Mesenchymal stem cell (in vitro differentiated cells and primary cell): Measurements from ENCODE around the gene BRS3.

ENCODE experiments used
- DNase-seq: peaks from one replicate; pipeline ENCODE4 v3.0.0-alpha.2; 2013
- H2AFZ ChIP-seq: one replicate; pipeline ENCODE4 v1.6.1; 2013; ENCODE audit warnings: low read depth, mild to moderate bottlenecking, control low read depth, inconsistent platforms, low read length, moderate library complexity
- H2AK5ac ChIP-seq: 2 replicates; pipeline ENCODE4 v1.6.1; 2013; ENCODE audit warnings: low read length, moderate library complexity, mild to moderate bottlenecking, inconsistent platforms; ENCODE audit not compliant: severe bottlenecking
- H2BK120ac ChIP-seq: one replicate; pipeline ENCODE4 v1.6.1; 2013; ENCODE audit warnings: low read depth, mild to moderate bottlenecking, inconsistent platforms, low read length, moderate library complexity
- H2BK12ac ChIP-seq, 2 experiments: one replicate each; pipeline ENCODE4 v1.6.1; 2013; ENCODE audit warnings: inconsistent platforms in 2 of 2, low read length in 2 of 2, mild to moderate bottlenecking in 2 of 2, moderate library complexity in 2 of 2, control low read depth in 1 of 2
- H2BK15ac ChIP-seq: one replicate; pipeline ENCODE4 v1.6.1; 2013; ENCODE audit warnings: mild to moderate bottlenecking, low read depth, inconsistent platforms; ENCODE audit not compliant: poor library complexity, severe bottlenecking
- H2BK5ac ChIP-seq: 2 replicates; pipeline ENCODE4 v1.6.1; 2013; ENCODE audit warnings: low read depth, mild to moderate bottlenecking, low read length, control low read depth, inconsistent platforms; ENCODE audit not compliant: poor library complexity, severe bottlenecking
- H3K14ac ChIP-seq, 2 experiments: one replicate each; pipeline ENCODE4 v1.6.1; 2013; ENCODE audit warnings: inconsistent platforms in 2 of 2, low read length in 2 of 2, control low read depth in 1 of 2, mild to moderate bottlenecking in 1 of 2, moderate library complexity in 1 of 2
- H3K18ac ChIP-seq, 2 experiments: one replicate each; pipeline ENCODE4 v1.6.1; 2013; ENCODE audit warnings: inconsistent platforms in 2 of 2, low read length in 2 of 2, control low read depth in 1 of 2, low read depth in 1 of 2, mild to moderate bottlenecking in 1 of 2
- H3K23ac ChIP-seq, 2 experiments: one replicate each; pipeline ENCODE4 v1.6.1; 2013; ENCODE audit warnings: inconsistent platforms in 2 of 2, low read length in 2 of 2, mild to moderate bottlenecking in 2 of 2, moderate library complexity in 2 of 2, control low read depth in 1 of 2
- H3K27ac ChIP-seq: 2 replicates; pipeline ENCODE4 v1.5.1; 2013; ENCODE audit warnings: mild to moderate bottlenecking, moderate library complexity, low read length, control low read depth, inconsistent platforms; ENCODE audit not compliant: poor library complexity, severe bottlenecking
- H3K27me3 ChIP-seq, 2 experiments: 2 replicates each; pipeline versions ENCODE4 v1.6.1 to v1.7.0; 2013; ENCODE audit warnings: low read length in 2 of 2, mild to moderate bottlenecking in 2 of 2, moderate library complexity in 2 of 2, control low read depth in 1 of 2, inconsistent platforms in 1 of 2; ENCODE audit not compliant: control insufficient read depth in 1 of 2, insufficient read depth in 1 of 2
- H3K36me3 ChIP-seq, 2 experiments: 2 replicates each; pipeline versions ENCODE4 v1.6.1 to v1.7.0; 2013; ENCODE audit warnings: low read length in 2 of 2, control low read depth in 1 of 2, inconsistent platforms in 1 of 2, low read depth in 1 of 2, mild to moderate bottlenecking in 1 of 2; ENCODE audit not compliant: insufficient read depth in 2 of 2, control insufficient read depth in 1 of 2
- H3K4ac ChIP-seq, 2 experiments: one replicate each; pipeline ENCODE4 v1.6.1; 2013; ENCODE audit warnings: inconsistent platforms in 2 of 2, low read length in 2 of 2, mild to moderate bottlenecking in 2 of 2, moderate library complexity in 2 of 2, control low read depth in 1 of 2, low read depth in 1 of 2
- H3K4me1 ChIP-seq: 2 replicates; pipeline ENCODE4 v1.6.1; 2013; ENCODE audit warnings: low read depth, low read length, control low read depth; ENCODE audit not compliant: control insufficient read depth, insufficient read depth
- H3K4me2 ChIP-seq: 2 replicates; pipeline ENCODE4 v1.6.1; 2013; ENCODE audit warnings: low read length, mild to moderate bottlenecking, inconsistent platforms; ENCODE audit not compliant: poor library complexity, severe bottlenecking
- H3K4me3 ChIP-seq, 2 experiments: 2 replicates each; pipeline versions ENCODE4 v1.5.1 to v1.7.0; 2013; ENCODE audit warnings: low read length in 2 of 2, mild to moderate bottlenecking in 2 of 2, control low read depth in 1 of 2, low read depth in 1 of 2; ENCODE audit not compliant: insufficient read depth in 1 of 2
- H3K79me1 ChIP-seq: replicated peaks from 2 replicates; pipeline ENCODE4 v1.6.1; 2013; ENCODE audit warnings: mild to moderate bottlenecking, control low read depth, low read length, inconsistent platforms; ENCODE audit not compliant: poor library complexity, severe bottlenecking
- H3K9ac ChIP-seq: 2 replicates; pipeline ENCODE4 v1.7.0; 2013; ENCODE audit warnings: mild to moderate bottlenecking, low read length, moderate library complexity
- H3K9me3 ChIP-seq: 2 replicates; pipeline ENCODE4 v1.7.0; 2013; ENCODE audit warnings: mild to moderate bottlenecking, low read length; ENCODE audit not compliant: control insufficient read depth
- H4K8ac ChIP-seq: one replicate; pipeline ENCODE4 v1.6.1; 2013; ENCODE audit warnings: inconsistent platforms, mild to moderate bottlenecking, low read length, moderate library complexity
- H4K91ac ChIP-seq: one replicate; pipeline ENCODE4 v1.6.1; 2013; ENCODE audit warnings: mild to moderate bottlenecking, low read length, inconsistent platforms
- WGBS: methylation state at CpG from one replicate; pipeline ENCODE4 v1.1.7; 2013; ENCODE audit warnings: mixed read lengths; 5-methylcytosine and 5-hydroxymethylcytosine counted together

BRS3 gene

DNA sequence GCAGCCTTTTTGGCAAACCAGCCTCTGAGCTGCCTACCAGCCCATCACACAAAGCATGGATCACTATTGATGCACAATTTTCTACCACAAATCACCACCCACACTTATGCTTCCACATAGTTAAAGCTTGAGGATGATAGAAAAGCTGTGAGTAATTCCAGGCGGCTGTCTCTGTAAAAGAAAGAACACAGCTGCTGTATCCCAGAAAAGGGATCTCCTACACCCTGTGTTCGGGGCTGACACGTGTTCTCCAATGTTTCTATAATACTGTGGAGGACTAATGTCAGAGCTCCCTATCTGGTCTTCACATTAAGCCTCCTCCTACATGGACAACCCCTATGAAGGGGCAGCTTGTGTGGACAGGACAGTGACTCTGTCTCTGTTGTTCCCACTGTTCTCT lies 12.5 kb upstream of the BRS3 start:
- Histone ChIP-seq H2BK12ac (no peak overlapping the region), H3K4me1 (no peaks in the 10 kb centered on the region), H3K18ac (no peak overlapping the region), H3K4me3 (no peak overlapping the region), H3K79me1 (no peaks in the 10 kb centered on the region), H2BK15ac (no peak overlapping the region), H2BK120ac (no peak overlapping the region), H3K4me2 (no peak overlapping the region), H4K91ac (no peak overlapping the region), H4K8ac (no peak overlapping the region), H3K14ac (no peak overlapping the region), H2AK5ac (no peak overlapping the region), H3K36me3 (no peaks in the 10 kb centered on the region), H3K4ac (no peak overlapping the region), H3K23ac (no peak overlapping the region), H2BK5ac (no peak overlapping the region), H3K9ac (no peak overlapping the region), H3K9me3 (no peaks in the 10 kb centered on the region), H2AFZ (no peak overlapping the region), H3K27me3 (peaks cover 0 to 29% of the 10 kb centered on the region in 2 experiments), H3K27ac (no peak overlapping the region)
- 28% methylated on average over 2 of the region's 3 CpGs for WGBS
- DNase-seq = no peak

DNA sequence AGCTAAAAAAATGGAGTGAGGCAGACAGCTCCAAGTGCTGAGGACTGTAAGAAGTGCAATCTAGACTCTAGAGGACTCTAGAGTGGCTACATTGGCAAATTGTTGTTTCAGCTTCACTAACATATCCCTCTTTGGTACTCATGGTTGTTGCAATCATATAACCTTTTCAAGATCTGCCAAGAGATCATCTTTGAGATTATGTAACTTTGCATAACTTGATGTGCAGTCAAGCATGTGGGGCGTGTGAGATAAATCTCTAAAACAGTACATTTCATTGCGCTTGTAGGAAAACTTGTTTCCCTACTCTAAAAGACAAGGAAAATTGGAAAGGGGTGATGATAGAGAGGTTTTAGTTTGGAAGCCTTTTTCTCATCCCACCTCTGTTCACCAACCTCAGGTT lies 11.2 kb upstream of the BRS3 start:
- Histone ChIP-seq H2AK5ac (no peak overlapping the region), H2BK5ac (no peak overlapping the region), H4K8ac (no peak overlapping the region), H3K4me3 (no peak overlapping the region), H2BK120ac (no peak overlapping the region), H2AFZ (no peak overlapping the region), H3K14ac (no peak overlapping the region), H3K4me1 (no peaks in the 10 kb centered on the region), H3K27me3 (peaks cover 0 to 34% of the 10 kb centered on the region in 2 experiments), H3K27ac (no peak overlapping the region), H3K9ac (no peak overlapping the region), H3K36me3 (no peaks in the 10 kb centered on the region), H3K18ac (no peak overlapping the region), H3K23ac (no peak overlapping the region), H3K4ac (no peak overlapping the region), H4K91ac (no peak overlapping the region), H3K79me1 (no peaks in the 10 kb centered on the region), H2BK15ac (no peak overlapping the region), H2BK12ac (no peak overlapping the region), H3K4me2 (no peak overlapping the region), H3K9me3 (no peaks in the 10 kb centered on the region)
- WGBS = no CpG with 5 or more reads among the region's 2 CpGs
- no peak for DNase-seq

DNA sequence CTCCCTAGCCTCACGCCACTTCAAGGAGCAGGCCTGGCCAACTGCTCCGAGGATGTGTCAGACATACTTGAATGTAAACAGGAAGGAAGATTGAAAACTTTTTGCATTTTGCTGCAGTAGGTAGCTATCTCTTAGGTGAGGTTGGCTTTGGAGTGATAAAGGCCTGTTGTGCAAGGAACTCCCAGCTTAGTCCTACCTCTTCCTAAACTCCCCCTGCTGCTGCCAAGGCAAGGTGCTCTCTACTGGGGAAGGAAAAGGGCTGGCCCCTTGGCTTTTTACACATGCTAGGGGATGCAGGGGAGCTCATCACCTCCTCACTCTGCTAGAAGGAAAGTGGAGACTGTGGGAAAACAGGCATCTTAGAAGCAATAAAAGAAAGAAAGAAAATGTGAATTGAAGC lies 10.7 kb upstream of the BRS3 start:
- Histone ChIP-seq H3K4ac (no peak overlapping the region), H2BK12ac (no peak overlapping the region)
- WGBS = 40% methylated on average over 1 of the region's 2 CpGs

DNA sequence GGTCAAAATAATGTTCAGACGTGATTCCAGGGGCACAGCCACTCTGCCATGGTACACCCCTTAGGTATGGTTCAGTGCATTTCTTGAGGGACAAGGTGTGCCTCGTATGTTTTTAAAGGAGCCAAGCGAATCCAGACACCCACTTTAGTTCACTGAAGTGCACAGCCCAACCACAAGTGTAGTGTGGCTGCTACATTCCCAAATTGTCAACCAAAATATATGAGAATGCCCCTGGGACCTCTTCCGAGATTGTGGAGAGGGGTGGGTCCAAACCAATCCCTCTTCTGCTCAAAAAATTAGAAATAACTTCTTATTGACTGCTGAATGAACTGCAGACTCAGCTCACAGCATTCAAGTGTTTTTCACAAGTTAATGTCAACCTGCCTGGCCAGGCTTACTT lies 7.4 kb upstream of the BRS3 start:
- H3K36me3 ChIP-seq = no peaks in the 10 kb centered on the region
- H3K23ac ChIP-seq = no peak overlapping the region
- no peaks in the 10 kb centered on the region for H3K4me1 ChIP-seq
- H3K4me3 ChIP-seq = no peak overlapping the region
- H2BK12ac ChIP-seq = no peak overlapping the region
- no peak overlapping the region for H3K4ac ChIP-seq
- no peak overlapping the region for H3K4me2 ChIP-seq
- H3K27me3 ChIP-seq = peaks cover 0 to 39% of the 10 kb centered on the region in 2 experiments
- no peak overlapping the region for H3K18ac ChIP-seq
- no peak overlapping the region for H4K91ac ChIP-seq
- no peak overlapping the region for H2BK15ac ChIP-seq
- no peak overlapping the region for H2AK5ac ChIP-seq
- no peak overlapping the region for H3K27ac ChIP-seq
- DNase-seq = no peak
- H2AFZ ChIP-seq = no peak overlapping the region
- H2BK120ac ChIP-seq = no peak overlapping the region
- no peak overlapping the region for H2BK5ac ChIP-seq
- H3K9ac ChIP-seq = no peak overlapping the region
- no peak overlapping the region for H4K8ac ChIP-seq
- H3K9me3 ChIP-seq = no peaks in the 10 kb centered on the region
- no peaks in the 10 kb centered on the region for H3K79me1 ChIP-seq
- H3K14ac ChIP-seq = no peak overlapping the region
- 34% methylated on average over 4 of the region's 4 CpGs for WGBS

More for the DNA sequence above, 10.7 kb upstream of the BRS3 start:
- DNase-seq = no peak
- H3K9ac ChIP-seq = no peak overlapping the region
- H3K4me2 ChIP-seq = no peak overlapping the region
- no peak overlapping the region for H4K91ac ChIP-seq
- no peak overlapping the region for H3K27ac ChIP-seq
- H2BK120ac ChIP-seq = no peak overlapping the region
- no peak overlapping the region for H3K18ac ChIP-seq
- no peak overlapping the region for H2AFZ ChIP-seq
- no peak overlapping the region for H3K23ac ChIP-seq
- H3K36me3 ChIP-seq = no peaks in the 10 kb centered on the region
- no peak overlapping the region for H2AK5ac ChIP-seq
- H3K4me3 ChIP-seq = no peak overlapping the region
- H3K4me1 ChIP-seq = no peaks in the 10 kb centered on the region
- H3K79me1 ChIP-seq = no peaks in the 10 kb centered on the region
- peaks cover 0 to 31% of the 10 kb centered on the region in 2 experiments for H3K27me3 ChIP-seq
- H2BK5ac ChIP-seq = no peak overlapping the region
- H2BK15ac ChIP-seq = no peak overlapping the region
- no peaks in the 10 kb centered on the region for H3K9me3 ChIP-seq
- H3K14ac ChIP-seq = no peak overlapping the region
- no peak overlapping the region for H4K8ac ChIP-seq
